ENCODE data around the gene CYP51A1. TPM values are rescaled to one million over a fixed set of nuclear protein-coding genes. Genes with fewer than 3 reads are reported as not detected.
A peak's percentile ranks its signal among the peaks of the same experiment; 100 is the strongest.
"Not testable (repeated sequence)": the region's sequence is repeated elsewhere in the genome, so short reads cannot be mapped to it uniquely, and the experiment has no call there.

Gene CYP51A1
- total RNA-seq, 1 donor from 2014 or later: 16.0 TPM

- intact Hi-C loops (cut with DNase I): no loop called here
- ATAC-seq (ENCODE audit: poor library complexity) (peak; percentile 58), DNase-seq (peak; percentile 80)
Measured at GRCh38 chr7:92133737-92134270, 473 bp downstream of the CYP51A1 start.

- intact Hi-C loops (cut with DNase I): no loop called here
- ATAC-seq (ENCODE audit: poor library complexity) (peak; percentile 8), DNase-seq (no peak)
Measured at GRCh38 chr7:92133133-92133736, 1.0 kb downstream of the CYP51A1 start.

- intact Hi-C loops (cut with DNase I): no loop called here
- no peak for DNase-seq
Measured at GRCh38 chr7:92131764-92132330, 2.4 kb downstream of the CYP51A1 start.

GRCh38 chr7:92131093-92131492, 3.2 kb downstream of the CYP51A1 start:
- DNase-seq (no peak), ATAC-seq (ENCODE audit: poor library complexity) (no peak)
- intact Hi-C loops (cut with DNase I): no loop called here

More at GRCh38 chr7:92131764-92132330, 2.4 kb downstream of the CYP51A1 start:
- no peak for ATAC-seq (ENCODE audit: poor library complexity)

GRCh38 chr7:92121681-92122080, 12.6 kb downstream of the CYP51A1 start:
- intact Hi-C loops (cut with DNase I): no loop called here
- ATAC-seq (ENCODE audit: poor library complexity): no peak

GRCh38 chr7:92119213-92119759, 15.0 kb downstream of the CYP51A1 start:
- DNase-seq (no peak), ATAC-seq (ENCODE audit: poor library complexity) (no peak)
- intact Hi-C loops (cut with DNase I): no loop called here

More at GRCh38 chr7:92121681-92122080, 12.6 kb downstream of the CYP51A1 start:
- DNase-seq: no peak

GRCh38 chr7:92116949-92117348, 17.3 kb downstream of the CYP51A1 start:
- intact Hi-C loops (cut with DNase I): no loop called here
- DNase-seq (no peak), ATAC-seq (ENCODE audit: poor library complexity) (no peak)

GRCh38 chr7:92115821-92116220, 18.5 kb downstream of the CYP51A1 start:
- DNase-seq (no peak), ATAC-seq (ENCODE audit: poor library complexity) (no peak)
- intact Hi-C loops (cut with DNase I): no loop called here

GRCh38 chr7:92110857-92111256, 23.4 kb downstream of the CYP51A1 start:
- intact Hi-C loops (cut with DNase I): no loop called here
- no peak for ATAC-seq (ENCODE audit: poor library complexity)

GRCh38 chr7:92108821-92109220, 25.5 kb downstream of the CYP51A1 start:
- intact Hi-C loops (cut with DNase I): no loop called here
- no peak for DNase-seq
- no peak for ATAC-seq (ENCODE audit: poor library complexity)

More at GRCh38 chr7:92110857-92111256, 23.4 kb downstream of the CYP51A1 start:
- DNase-seq: no peak

- ATAC-seq (ENCODE audit: poor library complexity); DNase-seq; intact Hi-C loops (cut with DNase I): not testable (repeated sequence)
Measured at GRCh38 chr7:92102862-92103261, 31.4 kb downstream of the CYP51A1 start.

- intact Hi-C loops (cut with DNase I): no loop called here
- DNase-seq (no peak), ATAC-seq (ENCODE audit: poor library complexity) (no peak)
Measured at GRCh38 chr7:92100534-92100933, 33.7 kb downstream of the CYP51A1 start.

GRCh38 chr7:92095380-92095779, 38.9 kb downstream of the CYP51A1 start:
- DNase-seq (no peak), ATAC-seq (ENCODE audit: poor library complexity) (peak; percentile 39)
- intact Hi-C loops (cut with DNase I): no loop called here

- intact Hi-C loops (cut with DNase I): no loop called here
- DNase-seq: no peak
- ATAC-seq (ENCODE audit: poor library complexity): no peak
Measured at GRCh38 chr7:92092210-92092609, 42.1 kb downstream of the CYP51A1 start.

GRCh38 chr7:92088266-92088665, 46.0 kb downstream of the CYP51A1 start:
- no peak for DNase-seq
- intact Hi-C loops (cut with DNase I): loop anchor here (10.0 kb wide), 1 partner anchor 127 kb away; no protein-coding TSS in a partner anchor
- ATAC-seq (ENCODE audit: poor library complexity): no peak

- intact Hi-C loops (cut with DNase I): loop anchor here (10.0 kb wide), 1 partner anchor 131 kb away; no protein-coding TSS in a partner anchor
- not testable (repeated sequence) for ATAC-seq (ENCODE audit: poor library complexity); DNase-seq
Measured at GRCh38 chr7:92083922-92084321, 50.4 kb downstream of the CYP51A1 start.

GRCh38 chr7:92076509-92076908, 57.8 kb downstream of the CYP51A1 start:
- intact Hi-C loops (cut with DNase I): no loop called here
- ATAC-seq (ENCODE audit: poor library complexity): no peak
- no peak for DNase-seq

- DNase-seq: no peak
- ATAC-seq (ENCODE audit: poor library complexity): no peak
- intact Hi-C loops (cut with DNase I): no loop called here
Measured at GRCh38 chr7:92075455-92076158, 58.7 kb downstream of the CYP51A1 start.

GRCh38 chr7:92072708-92073107, 61.6 kb downstream of the CYP51A1 start:
- intact Hi-C loops (cut with DNase I): no loop called here
- ATAC-seq (ENCODE audit: poor library complexity): no peak
- no peak for DNase-seq

Data from Right ventricle myocardium superior (tissue), 1 donor.